Lung (tissue), 12 donors: ENCODE data around the gene SELE. TPM values are rescaled to one million over a fixed set of nuclear protein-coding genes. Genes with fewer than 3 reads are reported as not detected.
A peak's percentile ranks its signal among the peaks of the same experiment; 100 is the strongest.

ENCODE experiments used
- ATAC-seq: fragments of 200-7000 bp; cut with Tn5 transposase; one replicate; pipeline ENCODE4 v1.9.1; 2020; ENCODE audit warnings: moderate number of reproducible peaks; ENCODE audit not compliant: insufficient read depth, low FRiP score
- DNase-seq, 3 donors: peaks; one replicate each; pipeline ENCODE4 v3.0.0-alpha.2; 2013 to 2017
- H3K27ac ChIP-seq, 2 donors: one replicate each; pipeline ENCODE4 v1.5.1; 2013; ENCODE audit warnings: mild to moderate bottlenecking in 2 of 2, moderate library complexity in 2 of 2, control low read depth in 1 of 2, inconsistent platforms in 1 of 2, low read depth in 1 of 2, low read length in 1 of 2
- H3K27me3 ChIP-seq, 3 donors: one replicate each; pipeline ENCODE4 v1.5.1; 2013; ENCODE audit warnings: low read length in 2 of 3; ENCODE audit not compliant: control insufficient read depth in 3 of 3, insufficient read depth in 3 of 3
- H3K36me3 ChIP-seq, 4 donors: one replicate each; pipeline ENCODE4 v1.5.1; 2013; ENCODE audit warnings: low read length in 4 of 4, mild to moderate bottlenecking in 1 of 4, moderate library complexity in 1 of 4; ENCODE audit not compliant: control insufficient read depth in 4 of 4, insufficient read depth in 4 of 4
- H3K4me1 ChIP-seq, 5 donors: one replicate each; pipeline ENCODE4 v1.5.1; 2013; ENCODE audit warnings: low read length in 5 of 5, mild to moderate bottlenecking in 2 of 5, moderate library complexity in 1 of 5; ENCODE audit not compliant: control insufficient read depth in 5 of 5, insufficient read depth in 5 of 5
- H3K4me3 ChIP-seq: one replicate; pipeline ENCODE4 v1.5.1; 2013; ENCODE audit warnings: mild to moderate bottlenecking, control low read depth, moderate library complexity
- H3K9ac ChIP-seq, 2 donors: one replicate each; pipeline ENCODE4 v1.5.1; 2013; ENCODE audit warnings: low read length in 2 of 2, control low read depth in 1 of 2; ENCODE audit not compliant: insufficient read depth in 1 of 2
- H3K9me3 ChIP-seq, 4 donors: one replicate each; pipeline ENCODE4 v1.5.1; 2013; ENCODE audit warnings: low read length in 3 of 4, mild to moderate bottlenecking in 1 of 4, moderate library complexity in 1 of 4; ENCODE audit not compliant: control insufficient read depth in 4 of 4, insufficient read depth in 3 of 4
- CTCF ChIP-seq: IDR thresholded peaks from 2 replicates; pipeline ENCODE4 v1.5.1; 2012; ENCODE audit warnings: mild to moderate bottlenecking; ENCODE audit errors: control extremely low read depth, extremely low read depth
- WGBS, 2 donors: extraction: QIAGEN DNeasy Blood & Tissue Kit; methylation state at CpG; one replicate each; pipeline ENCODE4 v1.1.7; 2013; 5-methylcytosine and 5-hydroxymethylcytosine counted together
- polyA plus RNA-seq, 2 donors: library from polyadenylated mRNA; stranded (reverse); fragments of 200-250 nt; gene quantifications; one replicate each; pipeline ENCODE4 v1.2.1, GENCODE V29; 2013
- total RNA-seq, 2 donors: library from RNA; depleted of rRNA in 1 of 2; stranded (reverse); fragments of >200 nt in 1 of 2; gene quantifications; one replicate each; pipeline ENCODE4 v1.2.1, GENCODE V29; 2014 to 2021
- donor health status: control.
- donor health status: control.
- donor health status: Bipolar disorder and iron deficiency.
- donor health status: healthy.
- donor health status: DM: yes; HTN: yes; CAD: no.

SELE gene
- total and polyA plus RNA-seq, 4 donors: 2.1 to 40.2 (median 3.9) TPM

- no peaks in the 10 kb centered on the region for H3K36me3 ChIP-seq
- H3K27ac ChIP-seq: no peak overlapping the region
- no peak overlapping the region for H3K9ac ChIP-seq
- no peaks in the 10 kb centered on the region for H3K9me3 ChIP-seq
- no peaks in the 10 kb centered on the region for H3K4me1 ChIP-seq
- 26 to 49% methylated on average over 5 of the region's 5 CpGs for WGBS, 2 donors
- no peak for TF ChIP-seq CTCF
- DNase-seq (no peak), ATAC-seq (no peak)
- no peak overlapping the region for H3K4me3 ChIP-seq
- H3K27me3 ChIP-seq: no peaks in the 10 kb centered on the region
These were observed 39.4 kb downstream of the SELE start for GRCh38 chr1:169694304-169695075.

- ATAC-seq (no peak), DNase-seq (peak in 2 of 3 donors; percentile 6 to 8)
- Histone ChIP-seq H3K9ac (no peak overlapping the region), H3K27me3 (no peaks in the 10 kb centered on the region), H3K9me3 (no peaks in the 10 kb centered on the region), H3K4me3 (no peak overlapping the region), H3K4me1 (no peaks in the 10 kb centered on the region), H3K27ac (no peak overlapping the region), H3K36me3 (no peaks in the 10 kb centered on the region)
- no peak for TF ChIP-seq CTCF
- WGBS, 2 donors: 59 to 66% methylated on average over 4 of the region's 4 CpGs
These were observed 41.0 kb downstream of the SELE start for GRCh38 chr1:169692756-169693460.

- Histone ChIP-seq H3K27ac (no peak overlapping the region), H3K36me3 (no peaks in the 10 kb centered on the region), H3K4me3 (no peak overlapping the region), H3K4me1 (no peaks in the 10 kb centered on the region), H3K9ac (no peak overlapping the region), H3K27me3 (no peaks in the 10 kb centered on the region), H3K9me3 (no peaks in the 10 kb centered on the region)
- no peak for TF ChIP-seq CTCF
- no peak for ATAC-seq
- DNase-seq: no peak
These were observed 43.4 kb downstream of the SELE start for GRCh38 chr1:169690489-169690888.
